GM19438 (cell line): ENCODE results near the gene TUBA4B.
"Not testable (repeated sequence)": the region's sequence is repeated elsewhere in the genome, so short reads cannot be mapped to it uniquely, and the experiment has no call there.

Experiments
- ATAC-seq: cut with Tn5 transposase; IDR thresholded peaks from one replicate; pipeline ENCODE4 v1.9.1; 2021; ENCODE audit warnings: low read depth; ENCODE audit not compliant: unreplicated experiment

The TUBA4B gene

DNA sequence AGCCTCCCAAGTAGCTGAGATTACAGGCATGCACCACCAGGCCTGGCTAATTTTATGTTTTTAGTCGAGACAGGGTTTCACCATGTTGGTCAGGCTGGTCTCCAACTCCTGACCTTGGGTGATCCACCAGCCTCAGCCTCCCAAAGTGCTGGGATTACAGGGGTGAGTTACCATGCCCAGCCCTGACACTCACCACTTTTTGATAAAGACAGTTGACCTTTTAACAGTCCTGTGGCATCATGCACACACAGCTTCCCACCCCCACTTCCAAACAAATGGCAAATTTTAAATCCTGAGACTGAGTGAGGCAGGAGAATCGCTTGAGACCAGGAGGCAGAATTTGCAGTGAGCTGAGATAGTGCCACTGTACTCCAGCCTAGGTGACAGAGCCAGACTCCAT lies 20.0 kb downstream of the TUBA4B start:
- ATAC-seq: no peak

DNA sequence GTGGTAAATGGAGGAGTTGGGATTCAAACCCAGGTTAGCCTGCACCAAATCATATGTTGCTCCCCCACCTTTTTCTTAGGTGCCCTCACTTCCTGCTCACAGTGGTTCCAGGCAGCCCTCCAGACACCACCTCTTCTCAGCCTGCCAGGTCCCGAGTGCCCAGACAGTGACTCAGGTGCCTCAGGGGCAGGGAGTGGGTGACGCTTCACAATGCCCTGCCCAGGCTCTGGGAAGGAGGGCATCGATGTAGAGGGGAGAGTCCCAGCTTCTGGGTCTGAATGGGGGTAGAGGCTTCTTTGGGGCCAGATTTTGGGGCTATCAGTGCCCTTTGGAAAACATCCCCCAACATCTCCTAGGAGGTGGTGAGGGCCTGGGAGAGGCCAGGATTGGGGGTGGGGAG lies 20.9 kb downstream of the TUBA4B start:
- ATAC-seq: no peak

DNA sequence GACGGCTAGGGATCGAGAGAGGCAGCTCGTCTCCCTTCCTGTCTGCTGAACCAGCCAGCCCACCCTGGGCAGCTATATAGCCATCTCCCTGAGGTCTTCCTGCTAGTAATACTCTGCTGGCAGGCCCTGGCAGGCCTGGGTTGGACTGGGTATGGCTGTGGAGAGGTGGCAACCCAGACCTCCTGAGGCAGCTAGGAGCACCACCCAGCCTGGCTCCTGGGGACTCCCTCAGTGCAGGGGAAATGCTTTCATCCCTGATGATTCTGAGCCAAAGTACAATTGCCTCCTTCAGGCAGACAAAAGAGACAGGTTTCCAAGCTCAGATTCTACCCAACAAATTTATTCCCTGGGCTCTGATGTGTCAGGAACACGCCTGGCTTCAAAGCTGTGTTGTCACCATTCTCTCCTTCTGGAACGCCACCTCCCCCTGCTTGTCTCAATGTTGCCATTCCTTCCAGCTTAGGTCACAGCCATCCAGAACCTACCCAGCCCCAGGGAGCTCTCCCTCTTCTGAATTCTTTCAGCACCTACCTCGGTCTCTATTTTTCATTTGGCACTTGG lies 21.4 kb downstream of the TUBA4B start:
- no peak for ATAC-seq

DNA sequence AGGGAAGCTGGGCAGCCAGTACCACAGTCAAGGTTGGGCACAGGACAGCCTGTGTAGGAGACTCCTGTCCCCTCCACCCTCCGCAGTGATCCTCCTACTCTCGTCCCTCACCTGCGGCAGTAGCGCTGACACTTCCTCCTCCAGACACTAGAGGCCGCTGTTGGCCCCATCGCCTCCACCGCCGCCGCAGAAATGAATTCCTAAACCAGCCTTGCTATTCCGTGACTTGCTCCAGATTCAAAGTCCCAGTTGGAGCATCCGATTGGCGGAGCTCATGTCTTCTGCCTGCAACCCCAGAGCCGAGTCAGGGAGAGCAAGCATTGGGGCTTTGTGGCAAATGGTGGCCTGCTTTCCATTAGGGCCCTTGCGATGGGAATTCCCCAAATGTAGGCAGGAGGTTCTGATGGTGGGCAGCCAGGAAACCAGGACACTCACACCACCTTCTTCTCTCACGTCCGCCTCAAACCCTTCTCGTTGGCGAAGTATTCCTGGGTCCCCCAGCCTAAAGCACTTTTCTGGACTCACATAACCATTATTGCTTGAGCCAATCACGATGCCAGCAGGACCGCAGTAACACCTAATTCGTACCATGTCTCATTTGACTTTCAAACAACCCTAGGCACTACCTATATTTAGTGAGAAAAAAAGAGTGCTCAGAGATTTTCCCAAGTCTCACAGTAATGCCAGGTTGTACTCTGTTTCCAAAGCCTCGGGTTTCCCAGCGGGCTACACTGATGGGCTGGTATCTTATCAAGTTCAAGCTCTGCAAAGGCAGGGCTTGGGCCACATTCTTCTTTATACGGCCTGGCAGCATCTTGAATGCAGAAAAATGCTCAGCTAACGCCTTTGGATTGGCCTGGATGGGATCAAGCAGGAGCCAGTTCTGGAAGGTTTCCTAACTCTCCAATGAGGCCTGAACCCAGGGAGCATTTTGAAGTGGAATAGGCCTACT lies 24.9 kb downstream of the TUBA4B start:
- ATAC-seq: peak; percentile 29

DNA sequence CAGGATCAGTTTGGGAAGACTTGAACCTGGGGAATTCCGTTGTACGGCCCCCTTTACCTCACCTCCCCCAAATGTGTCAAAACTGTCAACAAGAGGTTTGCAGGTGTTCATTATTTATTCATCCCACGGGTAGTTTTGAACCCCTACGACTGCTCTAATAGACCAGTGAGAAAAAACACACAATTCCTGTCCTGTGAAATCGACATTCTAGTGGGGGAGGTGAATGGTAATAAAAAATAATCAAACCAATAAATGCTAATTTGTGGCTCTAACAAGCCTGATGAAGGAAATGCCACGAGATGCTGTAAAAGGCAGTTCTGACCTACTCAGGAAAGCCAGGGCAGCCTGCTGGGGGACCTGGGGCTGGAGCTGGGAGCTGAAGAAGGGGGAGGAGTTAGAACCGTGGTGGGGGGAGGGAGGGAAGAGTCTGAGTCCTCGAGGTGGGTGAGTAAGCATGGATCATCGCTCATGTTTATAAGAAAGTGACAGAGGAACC lies 25.7 kb downstream of the TUBA4B start:
- ATAC-seq: no peak

DNA sequence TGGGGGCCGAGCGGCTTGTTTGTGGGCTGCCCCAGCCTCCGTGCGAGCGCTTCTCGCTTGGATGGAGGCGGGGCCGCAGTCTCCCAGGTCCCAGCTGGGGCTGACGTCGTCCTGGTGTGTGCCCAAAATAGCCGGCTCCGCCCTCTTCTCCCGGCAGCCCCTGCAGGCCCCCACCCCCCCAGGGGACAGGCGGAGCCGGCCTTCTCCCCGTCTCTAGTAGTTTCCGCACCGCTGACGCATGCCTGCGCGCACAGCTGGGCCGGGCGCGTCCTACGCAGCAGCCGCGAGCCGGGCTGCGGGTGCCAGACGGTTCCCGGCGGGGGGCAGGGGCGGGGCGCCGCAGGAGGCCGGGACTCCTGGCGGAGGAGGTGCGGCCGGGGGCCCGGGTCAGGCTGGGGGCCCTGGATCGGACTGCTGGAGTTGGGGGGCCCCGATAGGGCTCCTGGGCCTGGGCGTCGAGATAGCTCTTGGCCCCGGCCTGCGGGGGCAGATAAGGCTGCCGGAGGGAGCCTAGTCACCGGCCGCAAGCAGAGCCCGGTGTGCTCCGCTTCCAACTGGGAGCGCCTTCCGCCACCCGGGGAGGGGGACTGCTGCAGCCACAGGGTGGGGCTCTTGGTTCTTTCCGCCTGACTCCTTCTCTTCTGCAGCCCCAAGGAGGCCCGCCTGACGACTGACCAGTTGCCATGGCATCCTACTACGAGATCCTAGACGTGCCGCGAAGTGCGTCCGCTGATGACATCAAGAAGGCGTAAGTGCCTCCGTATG lies 26.3 kb downstream of the TUBA4B start, which contains the start of gene DNAJB2:
Gene DNAJB2 (plus strand): TSS at position 216 of the 765 bp plus-strand sequence. CDS start 468 bp downstream, at position 684.
- peak; percentile 83 for ATAC-seq

DNA sequence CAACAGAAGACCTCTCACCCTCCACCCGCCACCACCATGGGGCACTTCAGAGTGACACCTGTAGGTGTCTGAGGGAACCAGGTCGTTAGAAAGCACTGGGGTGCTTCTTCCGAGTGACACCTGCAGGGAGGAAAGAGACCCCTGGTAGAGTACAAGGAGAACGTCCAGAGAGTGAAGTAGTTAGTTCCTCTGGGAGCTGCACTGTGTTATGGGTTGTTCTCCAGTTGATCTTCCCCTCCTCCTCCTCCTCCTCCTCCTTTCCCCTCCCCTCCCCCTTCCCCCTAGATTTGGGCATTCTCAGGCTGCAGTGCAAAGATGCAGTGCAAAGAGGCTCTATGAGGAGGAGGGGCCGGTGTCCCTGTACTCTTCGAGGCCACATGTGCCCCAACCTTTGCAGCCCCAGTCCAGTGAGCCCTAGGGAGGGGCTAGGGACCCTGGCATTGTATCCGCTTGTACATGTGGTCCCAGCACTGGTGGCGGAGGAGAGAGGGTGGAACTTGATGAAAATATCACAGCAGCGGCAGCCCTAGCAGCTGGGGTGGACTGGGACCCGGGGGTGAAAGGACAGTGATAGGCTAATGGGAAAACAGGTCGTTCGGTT lies 27.0 kb downstream of the TUBA4B start:
- ATAC-seq: no peak

DNA sequence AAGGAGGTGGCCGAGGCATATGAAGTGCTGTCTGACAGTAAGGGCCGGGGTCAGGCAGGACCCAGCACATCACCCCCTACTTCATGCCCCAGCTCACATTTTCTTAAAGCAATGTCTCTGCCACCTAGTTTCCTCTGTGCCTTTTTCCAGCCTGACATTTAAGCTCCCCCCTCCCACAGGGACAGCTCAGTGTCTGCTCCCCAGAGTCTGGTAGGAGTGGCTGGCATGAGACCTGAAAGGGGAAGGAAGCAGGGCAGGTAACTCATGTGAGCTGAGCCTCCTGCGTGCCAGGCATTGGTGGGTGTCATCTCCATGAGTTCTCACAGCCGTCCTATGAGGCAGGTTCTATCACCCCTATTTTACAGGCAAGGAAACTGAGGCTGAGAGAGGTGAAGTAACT lies 27.6 kb downstream of the TUBA4B start:
- no peak for ATAC-seq

DNA sequence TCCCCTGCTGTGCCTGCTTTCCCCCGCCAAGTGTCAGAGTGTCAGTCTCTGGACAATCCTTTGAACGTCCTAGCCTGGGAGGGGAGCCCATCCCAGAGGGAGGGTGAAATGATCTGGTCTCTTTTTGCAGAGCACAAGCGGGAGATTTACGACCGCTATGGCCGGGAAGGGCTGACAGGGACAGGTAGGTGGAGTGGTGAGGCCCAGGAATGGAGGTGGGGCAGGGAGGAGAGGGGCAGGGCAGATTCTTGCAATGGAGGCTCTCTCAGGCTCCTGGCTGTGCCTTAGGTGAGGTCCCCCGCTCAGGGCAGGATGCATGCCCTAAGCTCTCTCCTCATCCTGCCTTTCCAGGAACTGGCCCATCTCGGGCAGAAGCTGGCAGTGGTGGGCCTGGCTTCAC lies 28.5 kb downstream of the TUBA4B start:
- ATAC-seq: no peak

DNA sequence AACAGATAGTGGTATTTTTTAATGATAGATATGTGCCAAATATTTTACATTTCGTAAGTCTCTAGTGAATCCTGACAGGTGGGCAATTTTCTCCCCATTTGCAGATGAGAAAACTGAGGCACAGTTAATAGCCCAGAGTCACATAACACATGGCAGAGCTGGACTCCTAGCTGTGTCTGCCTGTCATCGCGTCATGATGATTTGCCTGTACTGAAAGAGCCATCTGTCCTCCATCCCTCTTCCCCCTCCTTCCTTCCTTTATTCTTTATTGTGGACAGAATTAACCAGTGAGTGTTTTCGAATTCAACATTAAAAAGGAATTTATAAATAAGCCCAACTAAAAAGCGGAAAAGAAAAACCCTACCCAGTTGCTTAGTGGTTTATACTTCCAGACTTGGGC lies 29.3 kb downstream of the TUBA4B start:
- no peak for ATAC-seq

DNA sequence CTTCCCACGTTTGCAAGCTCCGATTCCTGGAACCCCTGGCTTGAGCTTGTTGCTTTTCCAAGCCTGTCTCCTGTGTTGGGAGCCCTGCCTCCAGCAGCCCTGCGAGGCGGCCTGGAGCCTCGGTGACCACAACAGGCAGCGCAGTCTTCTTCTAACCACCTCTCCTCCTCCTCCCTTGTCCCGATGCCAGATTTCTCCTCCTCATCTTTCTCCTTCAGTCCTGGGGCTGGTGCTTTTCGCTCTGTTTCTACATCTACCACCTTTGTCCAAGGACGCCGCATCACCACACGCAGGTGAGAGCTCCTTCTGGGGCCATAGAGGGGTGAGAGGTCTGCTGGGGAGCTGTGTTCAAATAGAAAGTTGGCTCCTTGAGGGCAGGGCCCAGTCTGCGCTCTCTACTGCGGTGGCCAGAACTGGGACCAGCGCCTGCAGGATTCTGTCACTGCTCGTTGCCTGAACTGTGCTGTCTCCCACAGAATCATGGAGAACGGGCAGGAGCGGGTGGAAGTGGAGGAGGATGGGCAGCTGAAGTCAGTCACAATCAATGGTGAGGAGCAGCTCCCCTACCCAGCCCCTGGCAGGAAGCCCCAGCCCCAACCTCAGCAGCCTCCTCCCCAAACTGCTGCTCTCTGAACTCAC lies 30.0 kb downstream of the TUBA4B start:
- ATAC-seq: no peak

DNA sequence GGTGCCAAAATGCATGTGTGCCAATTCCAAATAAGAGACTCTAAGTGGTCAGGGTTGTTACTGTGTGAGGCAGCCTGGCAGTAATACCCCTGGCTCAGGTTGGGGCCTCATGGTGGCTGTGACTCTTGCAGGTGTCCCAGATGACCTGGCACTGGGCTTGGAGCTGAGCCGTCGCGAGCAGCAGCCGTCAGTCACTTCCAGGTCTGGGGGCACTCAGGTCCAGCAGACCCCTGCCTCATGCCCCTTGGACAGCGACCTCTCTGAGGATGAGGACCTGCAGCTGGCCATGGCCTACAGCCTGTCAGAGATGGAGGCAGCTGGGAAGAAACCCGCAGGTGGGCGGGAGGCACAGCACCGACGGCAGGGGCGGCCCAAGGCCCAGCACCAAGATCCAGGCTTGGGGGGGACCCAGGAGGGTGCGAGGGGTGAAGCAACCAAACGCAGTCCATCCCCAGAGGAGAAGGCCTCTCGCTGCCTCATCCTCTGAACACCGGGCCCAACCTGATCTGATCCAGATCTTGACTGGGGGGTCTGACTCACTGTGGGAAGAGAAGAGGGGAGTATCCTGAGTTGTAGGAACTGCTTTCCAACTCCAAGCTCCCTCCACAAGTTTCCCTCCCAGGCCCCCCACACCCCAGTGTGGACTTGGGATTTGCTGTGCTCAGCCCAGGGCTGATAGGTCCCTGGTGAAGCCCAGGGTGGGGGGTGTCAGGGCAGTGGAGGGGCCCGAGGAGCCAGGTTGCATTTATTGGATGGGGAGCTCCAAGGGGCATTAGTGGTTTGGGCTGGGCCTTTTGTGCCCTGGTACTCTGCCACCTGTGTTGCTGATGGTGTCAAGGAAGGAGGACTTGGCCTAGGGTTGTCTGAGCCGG lies 31.7 kb downstream of the TUBA4B start:
- ATAC-seq: no peak

DNA sequence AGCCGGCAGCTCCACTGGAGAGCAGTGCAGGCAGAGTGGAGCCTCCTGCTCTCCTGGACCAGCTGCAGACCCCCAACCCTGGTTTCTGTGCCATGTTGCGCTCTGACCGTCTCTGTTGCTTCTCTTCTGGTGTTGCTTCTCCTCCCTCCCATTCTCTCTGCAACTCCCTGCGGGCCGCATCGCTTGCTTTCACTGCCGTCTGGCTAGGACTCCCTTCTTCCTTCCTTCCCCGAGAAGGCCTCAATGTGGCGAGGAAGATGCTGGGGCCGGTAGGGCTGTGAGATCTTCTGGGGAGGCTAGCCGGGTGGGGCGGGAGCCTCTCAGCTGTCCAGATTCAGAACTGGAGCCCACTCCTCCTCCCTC lies 32.3 kb downstream of the TUBA4B start:
- no peak for ATAC-seq

DNA sequence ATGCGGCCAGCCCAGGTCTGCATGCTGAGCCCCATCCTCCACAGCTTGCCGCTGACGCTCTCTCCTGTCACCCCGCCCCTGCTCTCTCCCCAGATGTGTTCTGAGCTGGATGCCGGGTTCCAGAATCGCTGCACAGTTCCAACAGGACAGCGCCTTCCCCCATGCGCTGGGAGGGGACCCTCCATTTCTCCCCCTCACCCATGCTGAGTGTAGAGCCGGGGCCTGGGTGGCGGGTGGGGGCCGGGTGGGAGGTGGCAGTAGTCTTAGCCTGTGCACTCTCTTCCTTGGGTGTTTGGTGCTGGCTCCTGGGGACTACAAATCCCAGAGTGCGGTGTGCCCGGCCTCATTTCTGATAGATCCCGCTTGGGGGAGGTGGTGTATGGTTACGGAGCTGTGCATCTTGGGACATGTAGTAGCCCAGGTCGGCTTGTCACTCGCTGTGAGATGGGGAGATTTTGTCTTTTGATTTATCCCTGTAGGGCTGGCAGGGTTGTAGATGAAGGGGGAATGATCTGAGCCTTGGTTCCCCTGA lies 32.9 kb downstream of the TUBA4B start:
- ATAC-seq: no peak

DNA sequence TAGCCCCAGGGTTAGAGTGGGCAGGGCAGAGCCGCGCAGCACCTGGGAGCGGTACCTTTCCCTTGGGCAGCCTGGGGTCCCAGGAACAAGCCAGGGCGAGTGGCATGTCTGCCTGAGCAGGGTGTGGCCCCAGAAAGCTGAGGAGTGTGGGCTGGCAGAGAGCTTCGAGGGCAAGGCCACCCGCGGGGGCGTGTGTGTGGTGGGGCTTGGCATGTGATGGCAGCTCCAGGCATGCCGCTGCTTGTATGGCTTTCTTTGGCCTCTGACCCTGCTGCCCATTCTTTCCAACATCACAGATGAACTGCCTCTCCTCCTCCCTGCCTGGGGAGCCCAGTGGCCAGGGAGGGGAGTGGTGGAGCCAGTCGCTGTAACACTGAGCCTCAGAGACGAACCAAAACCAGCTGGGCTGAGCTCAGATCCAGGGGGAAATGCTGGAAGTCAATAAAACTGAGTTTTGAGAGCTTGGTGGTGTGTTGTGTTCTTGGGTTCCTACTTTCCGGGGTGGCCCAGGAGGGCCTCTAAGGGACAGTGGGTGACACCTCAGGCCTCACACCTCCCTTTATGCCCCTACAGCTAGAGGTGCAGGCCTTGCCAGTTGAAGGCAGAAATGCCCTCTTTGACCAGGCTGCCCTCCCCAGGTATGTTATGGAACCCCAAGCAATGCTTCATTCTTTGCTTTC lies 33.5 kb downstream of the TUBA4B start:
- ATAC-seq: no peak

DNA sequence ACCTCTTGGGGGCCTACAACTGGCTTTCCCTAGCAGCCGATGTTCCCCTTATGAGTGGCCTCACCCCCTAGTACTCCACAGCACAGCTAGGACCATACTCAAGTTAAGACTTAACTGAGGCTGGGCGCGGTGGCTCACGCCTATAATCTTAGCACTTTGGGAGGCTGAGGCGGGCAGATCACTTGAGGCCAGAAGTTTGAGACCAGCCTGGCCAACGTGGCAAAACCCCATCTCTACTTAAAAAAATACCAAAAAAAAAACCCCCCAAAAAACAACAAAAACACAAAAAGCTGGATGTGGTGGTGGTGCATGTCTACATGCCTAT lies 34.0 kb downstream of the TUBA4B start:
- not testable (repeated sequence) for ATAC-seq

DNA sequence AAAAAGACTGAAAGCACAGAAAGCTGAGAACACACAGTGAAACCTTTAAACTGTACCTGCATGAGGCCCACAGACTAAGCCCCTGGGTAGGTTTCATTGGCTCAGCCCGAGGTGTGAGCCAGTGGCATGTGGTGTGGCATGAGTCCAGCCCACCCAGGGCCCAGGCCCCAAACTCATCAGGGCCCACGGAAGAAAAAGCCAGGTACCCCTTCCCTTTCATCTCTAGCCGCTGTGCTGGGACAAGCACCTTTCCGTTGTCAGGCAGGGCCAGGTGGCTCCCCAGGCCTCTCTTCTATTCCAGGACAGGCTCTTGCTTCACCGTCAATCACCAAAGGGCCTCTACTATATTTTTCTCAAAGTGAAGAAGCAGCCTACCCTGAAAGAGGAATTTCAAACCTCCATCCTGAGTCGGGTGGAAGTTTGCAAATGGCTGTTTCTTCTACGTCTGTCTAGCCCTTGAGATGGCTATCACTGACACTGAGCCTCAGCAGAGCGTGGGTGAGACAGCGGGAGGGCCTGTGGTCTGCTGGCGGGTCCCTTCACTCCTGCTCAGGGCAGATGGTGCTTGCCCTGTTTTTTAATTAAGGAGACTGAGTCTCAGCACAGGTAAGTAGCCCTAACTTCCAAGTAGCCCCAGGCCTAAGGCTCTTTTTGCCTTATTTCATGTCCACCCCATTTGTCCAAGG lies 34.7 kb downstream of the TUBA4B start:
- ATAC-seq: no peak

DNA sequence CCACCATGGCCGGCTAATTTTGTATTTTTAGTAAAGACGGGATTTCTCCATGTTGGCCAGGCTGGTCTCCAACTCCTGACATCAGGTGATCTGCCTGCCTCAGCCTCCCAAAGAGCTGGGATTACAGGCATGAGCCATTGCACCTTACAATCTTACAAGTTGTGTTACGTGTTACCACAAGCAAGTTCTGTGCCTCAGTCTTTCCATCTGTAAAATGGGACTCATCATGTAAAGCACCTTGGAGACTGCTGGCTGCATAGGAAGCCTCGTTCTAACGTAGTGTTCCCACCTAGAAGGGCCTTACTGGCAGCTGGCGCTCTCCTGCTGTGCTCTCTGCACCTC lies 36.1 kb downstream of the TUBA4B start:
- no peak for ATAC-seq
